ELF-1 (cell line): ENCODE results near the gene LRCH2.

Experiments
- DNase-seq: peaks from one replicate; pipeline ENCODE4 v3.0.0-alpha.2; 2016; ENCODE audit warnings: low read depth, low spot score

The LRCH2 gene

GRCh38 chrX:115068896-115069295 lies 165.0 kb downstream of the LRCH2 start:
- no peak for DNase-seq

- no peak for DNase-seq
These were observed 166.1 kb downstream of the LRCH2 start for GRCh38 chrX:115067812-115068211.

- no peak for DNase-seq
These were observed 168.6 kb downstream of the LRCH2 start for GRCh38 chrX:115065304-115065703.
